GM18498 (cell line): ENCODE measurements around the gene TEX30.

Experiments used
- ATAC-seq: cut with Tn5 transposase; IDR thresholded peaks from one replicate; pipeline ENCODE4 v1.9.1; 2021; ENCODE audit warnings: mild to moderate bottlenecking, moderate library complexity; ENCODE audit not compliant: unreplicated experiment

TEX30 gene

DNA sequence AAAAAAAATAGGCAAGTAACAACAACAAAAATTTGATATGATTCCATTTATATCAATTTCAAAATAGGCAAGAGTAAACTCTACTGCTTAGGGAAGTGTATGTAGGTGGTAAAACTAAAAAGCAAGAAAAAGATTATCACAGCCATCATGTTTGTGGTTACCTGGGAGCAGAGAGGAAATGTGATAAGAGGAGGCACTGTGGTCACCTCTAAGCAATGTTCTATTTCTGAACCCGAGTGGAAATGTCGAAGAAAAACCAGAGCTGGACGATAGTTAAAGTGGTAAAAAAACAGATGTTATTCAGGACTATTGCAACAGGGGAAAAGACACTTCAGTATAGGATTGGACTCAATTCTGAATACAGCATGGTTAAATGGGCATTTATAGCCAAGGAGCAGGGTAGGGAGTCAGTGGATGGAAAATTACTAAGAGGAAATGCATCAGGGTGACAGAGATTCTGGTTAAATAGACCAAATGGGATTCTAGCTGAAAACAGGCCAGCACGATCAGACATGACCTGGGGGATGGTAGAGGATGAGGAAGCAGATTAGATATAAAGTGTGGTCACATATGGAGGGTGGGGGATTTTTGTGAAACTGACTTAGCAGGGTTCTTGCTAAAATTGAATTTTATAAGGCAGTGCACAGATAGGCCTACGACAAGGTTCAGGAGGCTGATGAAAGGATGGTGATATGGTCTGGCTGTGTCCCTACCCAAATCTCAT, 6.0 kb upstream of the TEX30 start:
- ATAC-seq, result peak; percentile 43

- ATAC-seq, result no peak
Observed at GRCh38 chr13:102777736-102778135, 4.2 kb upstream of the TEX30 start.

GRCh38 chr13:102776271-102776670, 2.7 kb upstream of the TEX30 start:
- no peak for ATAC-seq

DNA sequence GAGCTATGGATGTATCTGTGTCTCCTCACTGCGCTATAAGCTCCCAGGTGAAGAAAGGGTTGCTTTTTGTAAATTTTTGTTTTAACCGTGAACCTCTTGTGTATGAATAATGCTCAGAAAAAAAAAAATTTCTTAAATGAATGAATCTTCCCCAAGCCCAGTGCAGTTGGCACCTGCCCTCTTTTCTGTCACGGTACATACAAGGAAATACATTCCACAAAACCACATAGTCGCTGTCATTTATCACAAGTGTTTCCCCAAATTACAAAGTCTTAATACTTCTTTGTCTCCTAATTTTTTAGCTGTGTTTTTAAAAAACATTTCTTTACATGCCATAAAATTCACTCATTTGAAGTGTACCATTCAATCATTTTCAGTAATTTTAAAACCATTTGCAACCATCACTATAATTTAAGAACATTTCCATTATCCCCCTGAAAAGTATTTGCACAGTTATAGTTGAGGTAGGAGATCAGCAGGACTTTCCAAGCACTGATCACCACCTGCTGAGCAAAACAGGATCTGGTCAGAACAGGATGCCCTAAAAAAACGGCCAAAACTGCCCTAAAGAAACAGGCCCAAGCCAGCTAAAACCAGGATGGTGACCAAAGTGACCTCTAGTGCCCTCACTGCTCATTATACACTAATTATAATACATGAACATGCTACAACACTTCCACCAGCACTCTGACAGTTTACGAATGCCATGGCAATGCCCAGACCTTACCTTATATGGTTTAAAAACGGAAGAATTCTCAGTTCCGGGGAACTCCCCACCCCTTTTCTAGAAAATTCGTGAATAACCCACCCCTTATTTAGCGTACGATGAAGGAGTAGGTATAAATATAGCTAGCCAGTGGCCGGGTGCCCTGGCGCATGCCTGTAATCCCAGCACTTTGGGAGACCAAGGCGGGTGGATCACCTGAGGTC, 1.3 kb upstream of the TEX30 start:
- ATAC-seq, result no peak

DNA sequence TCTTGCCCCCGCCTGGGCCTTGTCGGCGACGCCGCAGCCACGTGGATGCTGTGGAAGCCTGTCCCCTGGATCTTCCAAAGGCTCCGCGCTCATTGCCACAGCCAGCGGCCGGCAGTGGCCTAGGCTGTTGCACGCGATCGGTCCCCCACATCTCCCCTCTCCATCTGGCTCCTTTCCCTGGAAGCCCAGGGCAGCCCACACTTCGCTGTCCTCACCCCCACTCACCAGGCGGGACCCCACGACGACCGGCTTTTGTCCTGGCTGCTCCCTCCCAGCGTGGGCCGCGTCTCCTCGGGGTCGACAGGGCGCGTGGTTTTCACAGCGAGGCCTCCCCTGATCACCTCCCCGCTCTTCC, 605 bp upstream of the TEX30 start:
- no peak for ATAC-seq

DNA sequence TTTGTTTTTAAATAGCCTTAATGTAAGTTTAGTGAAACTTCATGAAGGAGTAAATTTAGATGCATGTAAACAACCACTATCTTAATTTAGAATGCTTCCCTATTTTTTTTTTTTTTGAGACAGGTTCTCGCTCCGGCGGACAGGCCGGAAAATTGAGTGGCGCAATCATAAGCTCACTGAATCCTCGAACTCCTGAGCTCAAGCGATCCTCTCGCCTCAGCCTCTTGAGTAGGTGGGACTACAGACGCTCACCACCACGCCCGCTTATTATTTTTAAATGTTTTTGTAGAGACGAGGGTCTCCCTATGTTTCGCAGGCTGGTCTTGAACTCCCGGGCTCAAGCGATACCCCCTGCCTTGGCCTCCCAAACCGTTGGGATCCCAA, 1.6 kb downstream of the TEX30 start:
- ATAC-seq, result no peak

GRCh38 chr13:102771298-102772041, 2.1 kb downstream of the TEX30 start:
- no peak for ATAC-seq

GRCh38 chr13:102770435-102770834, 3.2 kb downstream of the TEX30 start:
- ATAC-seq, result no peak

- ATAC-seq, result no peak
Observed at GRCh38 chr13:102769679-102770078, 3.9 kb downstream of the TEX30 start.

GRCh38 chr13:102768909-102769308, 4.7 kb downstream of the TEX30 start:
- no peak for ATAC-seq

- no peak for ATAC-seq
Observed at GRCh38 chr13:102763741-102764140, 9.8 kb downstream of the TEX30 start.

GRCh38 chr13:102761071-102761470, 12.5 kb downstream of the TEX30 start:
- ATAC-seq, result no peak

DNA sequence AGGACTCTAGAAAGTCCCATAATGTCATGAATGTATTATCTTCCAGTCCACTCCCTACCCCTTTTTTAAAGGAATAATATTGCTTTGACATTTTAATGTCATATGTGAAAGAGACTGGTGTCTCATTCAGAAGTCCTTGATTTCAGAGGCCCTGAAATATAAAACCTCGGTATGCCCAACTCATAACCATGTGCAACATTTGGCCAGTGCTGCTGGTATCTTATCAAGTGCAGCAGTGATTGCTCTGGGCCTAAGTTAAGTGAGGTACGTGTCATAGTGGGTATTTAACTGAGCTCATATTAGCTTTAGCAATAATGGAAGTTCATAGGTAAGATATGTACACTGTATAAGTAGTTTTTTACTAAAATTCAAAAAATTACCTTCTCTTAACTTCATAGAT, 14.7 kb downstream of the TEX30 start:
- ATAC-seq, result no peak

DNA sequence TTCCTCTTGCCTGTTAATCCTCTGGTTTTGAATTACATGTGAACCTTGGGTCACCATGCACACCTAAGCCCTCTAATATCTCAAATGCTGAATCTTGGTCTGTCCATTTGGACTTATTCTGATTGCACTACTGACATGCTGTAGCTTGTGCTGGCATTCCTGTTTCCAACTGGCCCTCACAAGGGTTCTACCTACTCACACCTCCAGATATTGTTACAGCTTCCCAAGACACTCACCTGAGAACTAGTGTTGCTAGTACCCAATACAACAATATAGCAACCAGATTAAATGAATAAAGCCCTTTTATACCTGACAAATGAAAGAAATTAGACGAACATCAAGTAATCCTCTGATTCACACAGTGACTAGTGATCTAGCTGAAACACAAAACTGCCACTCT, 16.6 kb downstream of the TEX30 start:
- ATAC-seq, result no peak

DNA sequence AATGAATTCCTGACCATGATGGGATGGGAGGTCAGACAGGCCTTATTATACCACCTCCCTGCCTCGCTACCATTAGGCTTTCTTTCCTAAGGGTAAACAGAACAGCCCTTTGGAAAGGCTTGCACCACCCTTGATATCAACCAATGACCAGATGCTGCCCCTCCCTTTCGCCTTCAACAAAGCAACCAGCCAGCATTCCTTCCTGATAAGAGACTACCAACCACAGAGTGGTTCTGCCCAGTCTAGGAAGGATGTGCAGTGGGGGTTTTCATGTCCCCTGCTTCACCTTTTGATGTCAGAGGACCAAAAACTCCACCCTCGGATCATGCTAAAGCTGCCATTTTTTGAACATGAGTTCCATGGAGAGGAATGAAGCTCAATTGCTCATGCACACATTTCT, 21.7 kb downstream of the TEX30 start:
- ATAC-seq, result no peak

GRCh38 chr13:102742506-102742905, 31.1 kb downstream of the TEX30 start:
- ATAC-seq, result no peak

DNA sequence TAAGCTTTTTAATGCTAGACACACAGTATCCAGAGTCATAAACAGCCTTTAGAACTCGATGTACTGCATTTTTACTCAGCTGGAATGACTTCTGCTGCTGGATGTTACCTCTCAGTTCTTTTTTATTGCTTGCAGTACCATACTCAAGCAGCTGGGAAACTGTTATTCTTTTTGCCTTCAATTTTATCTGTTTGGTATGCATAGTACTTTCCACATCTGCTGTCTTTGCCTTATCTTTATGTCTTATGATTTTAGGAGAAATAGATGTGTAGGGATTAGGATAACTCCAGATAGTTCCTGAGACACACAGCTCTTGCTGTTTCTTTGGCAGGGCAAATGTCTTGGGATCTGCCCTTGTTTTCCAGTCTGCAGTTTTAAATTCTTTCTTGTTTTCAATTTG, 31.5 kb downstream of the TEX30 start:
- no peak for ATAC-seq

GRCh38 chr13:102729560-102730270, 43.9 kb downstream of the TEX30 start:
- ATAC-seq, result no peak

- no peak for ATAC-seq
Observed at GRCh38 chr13:102726430-102726829, 47.2 kb downstream of the TEX30 start.

GRCh38 chr13:102724923-102725322, 48.7 kb downstream of the TEX30 start:
- ATAC-seq, result peak; percentile 68

DNA sequence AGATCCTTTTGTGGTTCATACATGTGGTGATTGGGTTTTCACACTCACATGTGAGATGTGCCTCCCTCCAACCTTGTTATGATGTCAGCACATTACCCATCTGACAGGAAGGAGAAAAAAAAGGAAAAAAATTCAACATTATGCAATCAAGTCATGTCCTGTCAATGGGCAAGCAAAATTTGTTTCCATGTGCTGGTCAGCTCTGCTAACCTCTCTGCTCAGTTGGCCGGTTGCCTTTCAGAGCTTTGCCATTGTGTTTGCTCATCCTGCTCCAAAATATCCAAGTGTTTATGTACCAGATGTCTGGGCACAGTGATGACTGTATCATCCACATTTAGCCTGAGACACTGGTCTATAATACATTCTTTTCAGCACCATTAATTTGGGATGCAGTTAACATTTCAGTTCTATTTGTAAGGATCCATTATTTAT, 51.8 kb downstream of the TEX30 start:
- no peak for ATAC-seq
